Panc1 (cell line): ENCODE data around the gene BAZ2B. TPM values are rescaled to one million over a fixed set of nuclear protein-coding genes. Genes with fewer than 3 reads are reported as not detected.

ENCODE experiments used
- ATAC-seq: fragments of 200-7000 bp; cut with Tn5 transposase; 2 replicates; pipeline ENCODE4 v1.9.1; 2020; ENCODE audit warnings: mild to moderate bottlenecking, moderate library complexity
- BruUV-seq: library from RNA; stranded (reverse); fragments of 400-500 nt; replicated peaks from 2 replicates; lab custom pipeline; 2021; lab: Mats Ljungman, UMichigan
- CTCF ChIA-PET: fragments of 300-600 bp; sonication (Branson Sonifier 250); formaldehyde crosslinking; loops from one replicate; lab custom pipeline; 2022; ENCODE audit warnings: antibody characterized with exemption; lab: Charles Lee
- POLR2A ChIA-PET: fragments of 300-600 bp; sonication (Branson Sonifier 250); formaldehyde crosslinking; loops from one replicate; lab custom pipeline; 2022; ENCODE audit warnings: antibody characterized with exemption; lab: Charles Lee
- DNase-seq: peaks from one replicate; pipeline ENCODE4 v3.0.0-alpha.2; 2010; ENCODE audit warnings: low read depth, low spot score
- H3K27ac ChIP-seq: 2 replicates; pipeline ENCODE4 v1.5.1; 2011; ENCODE audit warnings: mild to moderate bottlenecking, low read length, inconsistent platforms
- H3K27me3 ChIP-seq: fragments of 200-500 bp; sonication (Bioruptor generic); 2 replicates; pipeline ENCODE4 v1.6.0; 2014; ENCODE audit warnings: low read length, inconsistent platforms; ENCODE audit not compliant: control insufficient read depth, insufficient read depth
- H3K36me3 ChIP-seq: fragments of 200-500 bp; sonication (Bioruptor generic); 2 replicates; pipeline ENCODE4 v1.5.1; 2014; ENCODE audit warnings: inconsistent platforms, mild to moderate bottlenecking, low read length, moderate library complexity; ENCODE audit not compliant: control insufficient read depth, insufficient read depth
- H3K4me1 ChIP-seq: 2 replicates; pipeline ENCODE4 v1.5.1; 2011; ENCODE audit warnings: inconsistent platforms, mild to moderate bottlenecking, low read length, moderate library complexity; ENCODE audit not compliant: control insufficient read depth, insufficient read depth
- H3K4me3 ChIP-seq, 2 experiments: 2 replicates each; pipeline ENCODE4 v1.5.1; 2011 to 2012; ENCODE audit warnings: low read depth in 2 of 2, low read length in 2 of 2, mild to moderate bottlenecking in 2 of 2, inconsistent platforms in 1 of 2, moderate library complexity in 1 of 2
- H3K9me3 ChIP-seq: fragments of 200-500 bp; sonication (Bioruptor generic); 2 replicates; pipeline ENCODE4 v1.5.1; 2014; ENCODE audit warnings: low read depth, mild to moderate bottlenecking, inconsistent platforms, low read length, moderate library complexity; ENCODE audit not compliant: control insufficient read depth, insufficient read depth
- CTCF ChIP-seq: fragments of 450-650 bp; IDR thresholded peaks from 2 replicates; pipeline ENCODE4 v1.5.1; 2017; ENCODE audit warnings: mild to moderate bottlenecking
- POLR2AphosphoS5 ChIP-seq: IDR thresholded peaks from 2 replicates; pipeline ENCODE4 v1.6.1; 2012; ENCODE audit warnings: mild to moderate bottlenecking, low read depth, low read length, moderate library complexity
- REST ChIP-seq, 2 experiments: IDR thresholded peaks; 2 replicates each; pipeline ENCODE4 v1.6.1; 2011 to 2012; ENCODE audit warnings: low read depth in 2 of 2, control low read depth in 1 of 2, low read length in 1 of 2, mild to moderate bottlenecking in 1 of 2, moderate library complexity in 1 of 2; ENCODE audit not compliant: insufficient read depth in 1 of 2
- SIN3A ChIP-seq: IDR thresholded peaks from 2 replicates; pipeline ENCODE4 v1.6.1; 2012; ENCODE audit warnings: low read depth, mild to moderate bottlenecking, low read length, moderate library complexity, borderline replicate concordance; ENCODE audit not compliant: insufficient read depth
- TCF7L2 ChIP-seq: IDR thresholded peaks from 2 replicates; pipeline ENCODE4 v1.6.1; 2011; ENCODE audit warnings: mild to moderate bottlenecking, low read depth, low read length, inconsistent platforms
- in situ Hi-C: cut with HindIII; loops from 2 replicates; pipeline ENCODE4 v1.10.0; 2016; ENCODE audit warnings: low sequenced_read_pairs, low pct_unique_long_range_greater_than_20kb
- intact Hi-C: fragments of 100-400 bp; cut with micrococcal nuclease; formaldehyde crosslinking; loops from one replicate; pipeline ENCODE4 v1.10.0; 2022; ENCODE audit not compliant: unreplicated experiment
- total RNA-seq: library from RNA; stranded (reverse); gene quantifications from one replicate; pipeline ENCODE4 v1.2.1, GENCODE V29; 2021; ENCODE audit not compliant: unreplicated experiment

Gene BAZ2B
- total RNA-seq, 1 experiment from 2014 or later = 38.6 TPM

GRCh38 chr2:159322419-159322818, 293.9 kb downstream of the BAZ2B start:
- H3K27me3 ChIP-seq = no peaks in the 10 kb centered on the region
- H3K9me3 ChIP-seq = no peaks in the 10 kb centered on the region
- POLR2A ChIA-PET = no interaction called here
- H3K4me3 ChIP-seq = no peak overlapping the region
- no peaks in the 10 kb centered on the region for H3K36me3 ChIP-seq
- intact Hi-C loops = no loop called here
- CTCF ChIA-PET = no interaction called here
- no peak for ATAC-seq
- TF ChIP-seq SIN3A = no peak
- no peaks in the 10 kb centered on the region for H3K4me1 ChIP-seq
- no peak for DNase-seq
- no peak overlapping the region for H3K27ac ChIP-seq
- no TSS peak for BruUV-seq
- in situ Hi-C loops = no loop called here

GRCh38 chr2:159317392-159318088, 298.8 kb downstream of the BAZ2B start:
- H3K4me1 ChIP-seq = no peaks in the 10 kb centered on the region
- BruUV-seq = no TSS peak
- CTCF ChIA-PET = no interaction called here
- no peak for ATAC-seq
- H3K27ac ChIP-seq = no peak overlapping the region
- no peak for TF ChIP-seq REST (IDR thresholded peaks at IDR 0.05; ENCODE audit: insufficient read depth in 1 of 2, low read depth in 2 of 2, low read length in 1 of 2)
- TF ChIP-seq POLR2AphosphoS5 = no peak
- no peak for TF ChIP-seq TCF7L2
- no peaks in the 10 kb centered on the region for H3K36me3 ChIP-seq
- in situ Hi-C loops (no loop called here), intact Hi-C loops (no loop called here)
- no peaks in the 10 kb centered on the region for H3K9me3 ChIP-seq
- H3K27me3 ChIP-seq = no peaks in the 10 kb centered on the region
- POLR2A ChIA-PET = no interaction called here
- DNase-seq = no peak
- H3K4me3 ChIP-seq = no peak overlapping the region

GRCh38 chr2:159307942-159308341, 308.4 kb downstream of the BAZ2B start:
- Histone ChIP-seq H3K4me3 (no peak overlapping the region), H3K27me3 (no peaks in the 10 kb centered on the region), H3K9me3 (no peaks in the 10 kb centered on the region), H3K4me1 (no peaks in the 10 kb centered on the region), H3K36me3 (no peaks in the 10 kb centered on the region), H3K27ac (no peak overlapping the region)
- DNase-seq (no peak), ATAC-seq (no peak)
- in situ Hi-C loops = no loop called here
- ChIA-PET POLR2A (no interaction called here), CTCF (no interaction called here)
- BruUV-seq = no TSS peak
- TF ChIP-seq CTCF = no peak
- TF ChIP-seq REST (IDR thresholded peaks at IDR 0.05; ENCODE audit: insufficient read depth in 1 of 2, low read depth in 2 of 2, low read length in 1 of 2) = no peak
- TF ChIP-seq POLR2AphosphoS5 = no peak
- no peak for TF ChIP-seq TCF7L2
- no peak for TF ChIP-seq SIN3A
- intact Hi-C loops = no loop called here
